ENCODE results near the gene CATSPERB.
"Not testable (repeated sequence)": the region's sequence is repeated elsewhere in the genome, so short reads cannot be mapped to it uniquely, and the experiment has no call there.

CATSPERB gene

GRCh38 chr14:91731986-91732385, at the start of gene CATSPERB:
Gene CATSPERB (minus strand): TSS chr14:91732086. CDS start chr14:91729479, 2,607 bp downstream.
- no peak for DNase-seq

- no peak for DNase-seq
Observed at GRCh38 chr14:91780452-91780851, 48.6 kb upstream of the CATSPERB start.

GRCh38 chr14:91778217-91778616, 46.3 kb upstream of the CATSPERB start:
- DNase-seq, result no peak

- no peak for DNase-seq
Observed at GRCh38 chr14:91774140-91775096, 42.5 kb upstream of the CATSPERB start.

- DNase-seq, result no peak
Observed at GRCh38 chr14:91770185-91770584, 38.3 kb upstream of the CATSPERB start.

GRCh38 chr14:91755570-91756295, 23.8 kb upstream of the CATSPERB start:
- no peak for DNase-seq

- DNase-seq, result no peak
Observed at GRCh38 chr14:91754819-91755218, 22.9 kb upstream of the CATSPERB start.

- DNase-seq, result no peak
Observed at GRCh38 chr14:91754185-91754584, 22.3 kb upstream of the CATSPERB start.

- DNase-seq, result no peak
Observed at GRCh38 chr14:91753501-91754128, 21.7 kb upstream of the CATSPERB start.

- DNase-seq, result no peak
Observed at GRCh38 chr14:91752961-91753360, 21.1 kb upstream of the CATSPERB start.

GRCh38 chr14:91751719-91752118, 19.8 kb upstream of the CATSPERB start:
- no peak for DNase-seq

- no peak for DNase-seq
Observed at GRCh38 chr14:91750634-91751198, 18.8 kb upstream of the CATSPERB start.

GRCh38 chr14:91749868-91750267, 18.0 kb upstream of the CATSPERB start:
- no peak for DNase-seq

GRCh38 chr14:91748049-91748448, 16.2 kb upstream of the CATSPERB start:
- no peak for DNase-seq

- no peak for DNase-seq
Observed at GRCh38 chr14:91745344-91745743, 13.5 kb upstream of the CATSPERB start.

- no peak for DNase-seq
Observed at GRCh38 chr14:91744068-91744480, 12.2 kb upstream of the CATSPERB start.

GRCh38 chr14:91743305-91743653, 11.4 kb upstream of the CATSPERB start:
- DNase-seq, result no peak

- DNase-seq, result no peak
Observed at GRCh38 chr14:91742621-91743304, 10.9 kb upstream of the CATSPERB start.

GRCh38 chr14:91739867-91740266, 8.0 kb upstream of the CATSPERB start:
- not testable (repeated sequence) for DNase-seq

- no peak for DNase-seq
Observed at GRCh38 chr14:91737619-91738018, 5.7 kb upstream of the CATSPERB start.

GRCh38 chr14:91732859-91733477, 1.1 kb upstream of the CATSPERB start:
- no peak for DNase-seq

- no peak for DNase-seq
Observed at GRCh38 chr14:91732439-91732838, 553 bp upstream of the CATSPERB start.
